ENCODE data around the gene CCNK.

GRCh38 chr14:99465288-99465687 lies 15.9 kb upstream of the CCNK start:
- TF ChIP-seq POLR2A (IDR thresholded peaks at IDR 0.05) (no peak), CTCF (IDR thresholded peaks at IDR 0.05 in 4 of 5, conservative IDR thresholded peaks at IDR 0.05 in 1 of 5) (no peak)
